22Rv1 (cell line): ENCODE measurements around the gene HOXB4.

ENCODE experiments used
- ZFX ChIP-seq: fragments of 450-650 bp; IDR thresholded peaks from 2 replicates; pipeline ENCODE4 v1.6.1; 2017; ENCODE audit warnings: antibody characterized with exemption, borderline replicate concordance
- TF ChIP-seq, protein P1 (sequence below): fragments of 450-650 bp; IDR thresholded peaks from 2 replicates; pipeline ENCODE4 v1.5.1; 2017; ENCODE audit warnings: mild to moderate bottlenecking

GRCh38 chr17:48546924-48547807 is 31.0 kb downstream of the HOXB4 start:
- TF ChIP-seq, protein P1, sequence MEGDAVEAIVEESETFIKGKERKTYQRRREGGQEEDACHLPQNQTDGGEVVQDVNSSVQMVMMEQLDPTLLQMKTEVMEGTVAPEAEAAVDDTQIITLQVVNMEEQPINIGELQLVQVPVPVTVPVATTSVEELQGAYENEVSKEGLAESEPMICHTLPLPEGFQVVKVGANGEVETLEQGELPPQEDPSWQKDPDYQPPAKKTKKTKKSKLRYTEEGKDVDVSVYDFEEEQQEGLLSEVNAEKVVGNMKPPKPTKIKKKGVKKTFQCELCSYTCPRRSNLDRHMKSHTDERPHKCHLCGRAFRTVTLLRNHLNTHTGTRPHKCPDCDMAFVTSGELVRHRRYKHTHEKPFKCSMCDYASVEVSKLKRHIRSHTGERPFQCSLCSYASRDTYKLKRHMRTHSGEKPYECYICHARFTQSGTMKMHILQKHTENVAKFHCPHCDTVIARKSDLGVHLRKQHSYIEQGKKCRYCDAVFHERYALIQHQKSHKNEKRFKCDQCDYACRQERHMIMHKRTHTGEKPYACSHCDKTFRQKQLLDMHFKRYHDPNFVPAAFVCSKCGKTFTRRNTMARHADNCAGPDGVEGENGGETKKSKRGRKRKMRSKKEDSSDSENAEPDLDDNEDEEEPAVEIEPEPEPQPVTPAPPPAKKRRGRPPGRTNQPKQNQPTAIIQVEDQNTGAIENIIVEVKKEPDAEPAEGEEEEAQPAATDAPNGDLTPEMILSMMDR = no peak
- no peak for TF ChIP-seq ZFX
